PC-9 (cell line): ENCODE measurements around the gene ADGRD2. TPM values are rescaled to one million over a fixed set of nuclear protein-coding genes. Genes with fewer than 3 reads are reported as not detected.

Experiments
- BruUV-seq: library from RNA; stranded (reverse); fragments of 400-500 nt; replicated peaks from 2 replicates; lab custom pipeline; 2021; lab: Mats Ljungman, UMichigan
- CTCF ChIA-PET: fragments of 300-600 bp; sonication (Branson Sonifier 250); formaldehyde crosslinking; loops from one replicate; lab custom pipeline; 2022; ENCODE audit warnings: antibody characterized with exemption; lab: Charles Lee
- POLR2A ChIA-PET: fragments of 300-600 bp; sonication (Branson Sonifier 250); formaldehyde crosslinking; loops from one replicate; lab custom pipeline; 2022; ENCODE audit warnings: antibody characterized with exemption; ENCODE audit not compliant: unreplicated experiment; lab: Charles Lee
- DNase-seq, 2 experiments: peaks; one replicate each; pipeline versions ENCODE4 v3.0.0 to v3.0.0-alpha.2; 2015 to 2022; ENCODE audit warnings: mixed read lengths in 1 of 2
- H2AFZ ChIP-seq: fragments of 200-600 bp; sonication (generic); 2 replicates; pipeline ENCODE4 v1.8.1; 2017; ENCODE audit warnings: antibody characterized with exemption
- H3F3A ChIP-seq: fragments of 200-600 bp; sonication (generic); 2 replicates; pipeline ENCODE4 v1.8.1; 2017; ENCODE audit warnings: antibody characterized with exemption, mild to moderate bottlenecking, low read depth; ENCODE audit not compliant: insufficient read depth
- H3K27ac ChIP-seq: fragments of 200-600 bp; sonication (generic); 2 replicates; pipeline ENCODE4 v1.6.1; 2016; ENCODE audit warnings: mixed run types
- H3K27me3 ChIP-seq: fragments of 200-600 bp; sonication (generic); 2 replicates; pipeline ENCODE4 v1.6.1; 2016; ENCODE audit warnings: low read depth, mixed run types; ENCODE audit not compliant: insufficient read depth
- H3K36me3 ChIP-seq: fragments of 200-600 bp; sonication (generic); 2 replicates; pipeline ENCODE4 v1.6.1; 2016; ENCODE audit warnings: low read depth, mixed run types
- H3K4me1 ChIP-seq: fragments of 200-600 bp; sonication (generic); replicated peaks from 2 replicates; pipeline ENCODE4 v1.6.1; 2016; ENCODE audit warnings: mixed run types; ENCODE audit not compliant: insufficient read depth
- H3K4me2 ChIP-seq: fragments of 200-600 bp; sonication (generic); 2 replicates; pipeline ENCODE4 v1.6.1; 2017; ENCODE audit warnings: mixed run types
- H3K4me3 ChIP-seq: fragments of 200-600 bp; sonication (generic); 2 replicates; pipeline ENCODE4 v1.6.1; 2016; ENCODE audit warnings: mixed run types
- H3K79me2 ChIP-seq: fragments of 200-600 bp; sonication (generic); 2 replicates; pipeline ENCODE4 v1.6.1; 2017; ENCODE audit warnings: low read depth, mixed run types
- H3K9me2 ChIP-seq: fragments of 200-600 bp; sonication (generic); 2 replicates; pipeline ENCODE4 v1.8.1; 2017; ENCODE audit warnings: mild to moderate bottlenecking; ENCODE audit not compliant: insufficient read depth
- H3K9me3 ChIP-seq: fragments of 200-600 bp; sonication (generic); 2 replicates; pipeline ENCODE4 v1.8.1; 2016; ENCODE audit warnings: low read depth; ENCODE audit not compliant: insufficient read depth
- H4K20me1 ChIP-seq: fragments of 200-600 bp; sonication (generic); 2 replicates; pipeline ENCODE4 v1.8.1; 2017; ENCODE audit not compliant: insufficient read depth
- CTCF ChIP-seq: fragments of 200-600 bp; sonication (generic); conservative IDR thresholded peaks from 2 replicates; pipeline ENCODE4 v1.6.1; 2017; ENCODE audit warnings: mixed run types, antibody characterized with exemption, mild to moderate bottlenecking, moderate library complexity
- EZH2 ChIP-seq: fragments of 200-600 bp; sonication (generic); IDR thresholded peaks from 2 replicates; pipeline ENCODE4 v1.8.0; 2017; ENCODE audit warnings: antibody characterized with exemption, low read depth
- intact Hi-C: fragments of 100-400 bp; cut with micrococcal nuclease; formaldehyde crosslinking; loops from one replicate; pipeline ENCODE4 v1.10.0; 2022; ENCODE audit not compliant: unreplicated experiment
- total RNA-seq: library from RNA; stranded (reverse); gene quantifications from 2 replicates; pipeline ENCODE4 v1.2.3, GENCODE V29; 2021

Gene ADGRD2
- total RNA-seq, 1 experiment from 2014 or later, result not detected

GRCh38 chr9:124414612-124415011 lies 35.6 kb upstream of the ADGRD2 start:
- POLR2A ChIA-PET, result no interaction called here
- no peak for TF ChIP-seq CTCF
- TF ChIP-seq EZH2, result no peak

GRCh38 chr9:124415102-124415851 lies 35.0 kb upstream of the ADGRD2 start, which contains the start of gene PSMB7:
PSMB7 (minus strand) TSS chr9:124415442; CDS start chr9:124415425, 17 bp downstream.
- Histone ChIP-seq H3K9me2 (no peaks in the 10 kb centered on the region), H3K4me2 (peak within 1 kb of the TSS; percentile 96), H2AFZ (peak within 1 kb of the TSS; percentile 76), H4K20me1 (peaks cover 5% of the 10 kb centered on the region; the same call in 1 of the 2 replicates), H3K27ac (peak within 1 kb of the TSS; percentile 71), H3K4me1 (peaks cover 35% of the 10 kb centered on the region), H3F3A (peaks cover 25% of the 10 kb centered on the region), H3K9me3 (no peaks in the 10 kb centered on the region; the same call in 1 of the 2 replicates), H3K79me2 (peaks cover 38% of the 10 kb centered on the region), H3K36me3 (peaks cover 37% of the 10 kb centered on the region), H3K27me3 (no peaks in the 10 kb centered on the region), H3K4me3 (peak within 1 kb of the TSS; percentile 90)
- POLR2A ChIA-PET, result no interaction called here
- intact Hi-C loops, result loop anchor here (1.0 to 5.0 kb wide), 3 partner anchors 67 to 357 kb away; partner anchors contain the start of gene NR6A1
- no peak for TF ChIP-seq EZH2
- peak; percentile 87 for TF ChIP-seq CTCF
- DNase-seq, result peak; percentile 91 to 96
- BruUV-seq, result no TSS peak
- CTCF ChIA-PET, result interaction anchor here (0.6 kb wide), 1 partner anchor 121 kb away, joined by 3 read pairs; no protein-coding TSS in a partner anchor

More at GRCh38 chr9:124414612-124415011, 35.6 kb upstream of the ADGRD2 start:
- Histone ChIP-seq H4K20me1 (peaks cover 12% of the 10 kb centered on the region; the same call in 1 of the 2 replicates), H3F3A (peaks cover 27% of the 10 kb centered on the region), H3K4me3 (peak overlapping the region; percentile 90), H3K36me3 (peaks cover 38% of the 10 kb centered on the region), H2AFZ (peak overlapping the region; percentile 76), H3K4me2 (peak overlapping the region; percentile 96), H3K79me2 (peaks cover 45% of the 10 kb centered on the region), H3K9me2 (no peaks in the 10 kb centered on the region), H3K4me1 (peaks cover 35% of the 10 kb centered on the region), H3K9me3 (no peaks in the 10 kb centered on the region; the same call in 1 of the 2 replicates), H3K27ac (peak overlapping the region; percentile 71), H3K27me3 (no peaks in the 10 kb centered on the region)
- DNase-seq, result no peak
- CTCF ChIA-PET, result interaction anchor here (0.6 to 0.7 kb wide), 3 partner anchors 44 to 1060 kb away, joined by 3 to 4 read pairs (median 3); no protein-coding TSS in a partner anchor
- BruUV-seq, result no TSS peak
- intact Hi-C loops, result loop anchor here (1.0 to 5.0 kb wide), 3 partner anchors 68 to 358 kb away; partner anchors contain the start of gene NR6A1

- ChIA-PET CTCF (interaction anchor here (0.6 kb wide), 1 partner anchor 120 kb away, joined by 3 read pairs; no protein-coding TSS in a partner anchor), POLR2A (no interaction called here)
- no TSS peak for BruUV-seq
- Histone ChIP-seq H3K4me2 (peak overlapping the region; percentile 38), H3K4me1 (peaks cover 35% of the 10 kb centered on the region), H3K79me2 (peaks cover 31% of the 10 kb centered on the region), H3K9me2 (no peaks in the 10 kb centered on the region), H3K36me3 (peaks cover 30% of the 10 kb centered on the region), H4K20me1 (no peaks in the 10 kb centered on the region), H3F3A (peaks cover 19% of the 10 kb centered on the region), H3K9me3 (no peaks in the 10 kb centered on the region; the same call in 1 of the 2 replicates), H3K27ac (no peak overlapping the region), H3K4me3 (peak overlapping the region; percentile 90; the same call in 1 of the 2 replicates), H2AFZ (no peak overlapping the region), H3K27me3 (no peaks in the 10 kb centered on the region)
- TF ChIP-seq EZH2, result no peak
- TF ChIP-seq CTCF, result no peak
- intact Hi-C loops, result loop anchor here (1.0 to 5.0 kb wide), 3 partner anchors 66 to 356 kb away; partner anchors contain the start of gene NR6A1
- DNase-seq, result no peak
Observed at GRCh38 chr9:124415852-124416484, 34.3 kb upstream of the ADGRD2 start.
